CD4-positive, alpha-beta T cell (primary cell): ENCODE measurements around the gene NUP42. TPM values are rescaled to one million over a fixed set of nuclear protein-coding genes. Genes with fewer than 3 reads are reported as not detected.

ENCODE experiments used
- ATAC-seq: fragments of 200-7000 bp; cut with Tn5 transposase; one replicate; pipeline ENCODE4 v1.10.0; 2022; ENCODE audit warnings: mild to moderate bottlenecking; ENCODE audit not compliant: poor library complexity
- CTCF ChIA-PET: fragments of 350-600 bp; sonication (Branson Sonifier 250); formaldehyde crosslinking; loops from one replicate; lab custom pipeline; 2021; ENCODE audit warnings: antibody characterized with exemption, inconsistent platforms; lab: Charles Lee
- POLR2A ChIA-PET: fragments of 350-600 bp; sonication (Branson Sonifier 250); formaldehyde crosslinking; loops from one replicate; lab custom pipeline; 2021; ENCODE audit warnings: antibody characterized with exemption, inconsistent platforms; lab: Charles Lee
- DNase-seq, 14 experiments: peaks; one replicate each; pipeline ENCODE4 v3.0.0-alpha.2; 2013 to 2020; ENCODE audit warnings: mixed read lengths in 2 of 14
- H3K27ac ChIP-seq, 2 donors: one replicate each; pipeline versions ENCODE4 v1.5.1 to v1.7.0; 2013; ENCODE audit warnings: low read length in 2 of 2, low read depth in 1 of 2, mild to moderate bottlenecking in 1 of 2
- H3K27me3 ChIP-seq, 2 experiments: 1 replicate in 1 of 2; 2 replicates in 1 of 2; pipeline versions ENCODE4 v1.6.1 to v1.7.0; 2013; ENCODE audit warnings: low read length in 2 of 2, control low read depth in 1 of 2, mild to moderate bottlenecking in 1 of 2, moderate library complexity in 1 of 2; ENCODE audit not compliant: insufficient read depth in 2 of 2, control insufficient read depth in 1 of 2
- H3K36me3 ChIP-seq: one replicate; pipeline ENCODE4 v1.6.1; 2013; ENCODE audit warnings: low read length, control low read depth; ENCODE audit not compliant: insufficient read depth
- H3K4me1 ChIP-seq: one replicate; pipeline ENCODE4 v1.6.1; 2013; ENCODE audit warnings: low read length, control low read depth; ENCODE audit not compliant: insufficient read depth
- H3K4me3 ChIP-seq: one replicate; pipeline ENCODE4 v1.5.1; 2013; ENCODE audit warnings: mild to moderate bottlenecking, low read length, moderate library complexity
- H3K9me3 ChIP-seq, 2 experiments: 1 replicate in 1 of 2; 2 replicates in 1 of 2; pipeline versions ENCODE4 v1.6.1 to v1.7.0; 2013; ENCODE audit warnings: low read length in 2 of 2, mild to moderate bottlenecking in 2 of 2, control low read depth in 1 of 2, moderate library complexity in 1 of 2; ENCODE audit not compliant: control insufficient read depth in 1 of 2, insufficient read depth in 1 of 2
- H3K27ac Mint-ChIP-seq: one replicate; pipeline ENCODE4 v1.8.0; 2020; ENCODE audit warnings: mixed read lengths
- H3K27me3 Mint-ChIP-seq: one replicate; pipeline ENCODE4 v1.8.0; 2021; ENCODE audit warnings: mixed read lengths
- H3K36me3 Mint-ChIP-seq: one replicate; pipeline ENCODE4 v1.8.0; 2021; ENCODE audit warnings: low read depth, mixed read lengths
- H3K4me1 Mint-ChIP-seq: one replicate; pipeline ENCODE4 v1.8.0; 2021; ENCODE audit warnings: low read depth, mixed read lengths
- H3K4me3 Mint-ChIP-seq: one replicate; pipeline ENCODE4 v1.8.0; 2020; ENCODE audit warnings: mild to moderate bottlenecking, mixed read lengths
- H3K9me3 Mint-ChIP-seq: one replicate; pipeline ENCODE4 v1.8.0; 2020; ENCODE audit warnings: mixed read lengths
- CTCF ChIP-seq: fragments of 200-600 bp; IDR thresholded peaks from one replicate; pipeline ENCODE4 v1.8.0; 2022; ENCODE audit warnings: antibody characterized with exemption, mild to moderate bottlenecking
- intact Hi-C, 2 experiments: fragments of 100-400 bp; cut with DNase I in 1 of 2; cut with micrococcal nuclease in 1 of 2; formaldehyde crosslinking; loops; one replicate each; pipeline versions ENCODE4 v1.15.1 to v1.9.0; 2023 to 2025; cut with DNase I, micrococcal nuclease
- total RNA-seq, 174 experiments: library from RNA in 2 of 174; stranded (reverse) in 2 of 174; gene quantifications; one replicate each; pipeline ENCODE4 v1.2.3 and lab custom pipeline; 2021 to 2026

NUP42 gene
- total RNA-seq, 2 experiments from 2014 or later = 19.4 to 20.1 TPM

DNA sequence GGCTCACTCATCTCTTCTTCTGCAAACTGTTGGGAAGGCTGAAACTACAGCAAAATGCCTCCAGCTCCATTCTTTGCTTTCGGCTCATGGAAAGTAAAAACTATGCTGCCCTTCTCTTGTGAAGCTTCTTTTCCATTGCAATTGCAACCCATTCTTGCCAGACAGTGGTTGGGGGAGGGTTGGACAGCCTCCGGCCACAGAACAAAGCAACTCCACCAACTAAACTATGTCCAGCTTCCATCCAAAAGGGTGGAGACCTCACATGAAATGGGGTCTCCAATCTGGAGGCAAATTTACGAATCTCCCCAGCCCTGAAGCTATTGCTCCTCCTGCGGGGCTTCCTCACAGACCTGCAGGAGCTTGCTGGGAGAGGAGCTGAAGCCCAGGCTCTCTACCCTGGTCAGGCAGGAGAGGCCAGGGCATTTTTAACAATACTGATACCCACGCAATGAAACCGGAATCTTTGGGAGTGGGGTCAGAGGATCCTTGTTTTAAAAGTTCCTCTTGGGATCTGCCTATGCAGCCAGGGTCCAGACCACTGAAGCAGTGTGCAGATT is 65.3 kb downstream of the NUP42 start:
- peaks cover 39 to 44% of the 10 kb centered on the region in 2 experiments for H3K27me3 ChIP-seq
- POLR2A ChIA-PET = no interaction called here
- H3K9me3 Mint-ChIP-seq = peaks cover 8% of the 10 kb centered on the region
- DNase-seq = no peak
- no peak overlapping the region for H3K4me3 ChIP-seq
- H3K9me3 ChIP-seq = peaks cover 0 to 12% of the 10 kb centered on the region in 2 experiments
- no peaks in the 10 kb centered on the region for H3K36me3 ChIP-seq
- H3K27me3 Mint-ChIP-seq = peaks cover 72% of the 10 kb centered on the region
- ATAC-seq = no peak
- no peaks in the 10 kb centered on the region for H3K4me1 Mint-ChIP-seq
- CTCF ChIA-PET = no interaction called here
- H3K27ac Mint-ChIP-seq = no peak overlapping the region
- intact Hi-C loops = no loop called here
- peaks cover 9% of the 10 kb centered on the region for H3K4me1 ChIP-seq
- no peak for TF ChIP-seq CTCF
- H3K36me3 Mint-ChIP-seq = no peaks in the 10 kb centered on the region
- H3K27ac ChIP-seq = no peak overlapping the region
- H3K4me3 Mint-ChIP-seq = no peak overlapping the region

DNA sequence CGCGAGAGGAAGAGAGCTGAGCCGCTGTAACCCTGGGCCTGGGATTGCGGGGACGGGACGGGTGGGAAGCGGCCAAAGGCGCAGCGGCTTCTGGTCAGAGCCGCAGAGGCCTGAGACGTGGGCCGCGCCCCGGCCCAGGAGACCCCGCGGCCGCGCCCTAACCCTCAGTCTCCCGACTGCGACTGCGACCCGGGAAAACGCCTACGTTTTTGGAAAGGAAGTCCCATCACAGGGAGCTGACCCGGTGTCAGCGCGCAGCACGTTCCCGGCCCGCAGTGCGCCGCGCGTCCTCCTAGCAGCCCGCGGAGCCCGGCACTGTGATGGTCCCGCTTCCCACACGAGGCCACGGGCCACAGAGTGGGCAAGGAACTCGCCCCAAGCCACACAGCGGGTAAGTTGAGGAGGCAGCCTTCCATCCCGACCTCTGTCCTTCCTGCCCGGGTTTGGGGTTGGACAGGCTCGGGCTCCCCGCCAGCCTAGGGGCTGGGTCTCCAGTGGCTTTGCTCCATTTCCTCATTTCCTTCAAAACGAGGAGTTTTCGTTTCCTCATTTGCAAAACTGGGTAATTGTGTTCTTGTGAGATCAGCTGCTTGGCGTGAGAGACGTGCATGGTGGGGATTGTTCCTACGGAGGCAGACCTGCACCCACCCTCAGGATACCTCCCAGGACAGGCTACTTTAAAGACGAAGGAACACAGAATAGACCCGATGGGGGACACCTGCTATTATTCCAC is 65.9 kb downstream of the NUP42 start:
- no peak overlapping the region for H3K4me3 Mint-ChIP-seq
- no peak for TF ChIP-seq CTCF
- peaks cover 8% of the 10 kb centered on the region for H3K9me3 Mint-ChIP-seq
- H3K9me3 ChIP-seq = peaks cover 0 to 12% of the 10 kb centered on the region in 2 experiments
- peak in 3 of 14 experiments; percentile 12 to 37 (median 36) for DNase-seq
- H3K27me3 Mint-ChIP-seq = peaks cover 78% of the 10 kb centered on the region
- H3K36me3 Mint-ChIP-seq = no peaks in the 10 kb centered on the region
- ATAC-seq = no peak
- ChIA-PET CTCF (no interaction called here), POLR2A (no interaction called here)
- H3K4me1 ChIP-seq = peaks cover 9% of the 10 kb centered on the region
- H3K27ac Mint-ChIP-seq = no peak overlapping the region
- no peaks in the 10 kb centered on the region for H3K36me3 ChIP-seq
- H3K27me3 ChIP-seq = peaks cover 37 to 51% of the 10 kb centered on the region in 2 experiments
- intact Hi-C loops = no loop called here
- H3K27ac ChIP-seq = no peak overlapping the region
- peak overlapping the region; percentile 19 for H3K4me3 ChIP-seq
- H3K4me1 Mint-ChIP-seq = no peaks in the 10 kb centered on the region

DNA sequence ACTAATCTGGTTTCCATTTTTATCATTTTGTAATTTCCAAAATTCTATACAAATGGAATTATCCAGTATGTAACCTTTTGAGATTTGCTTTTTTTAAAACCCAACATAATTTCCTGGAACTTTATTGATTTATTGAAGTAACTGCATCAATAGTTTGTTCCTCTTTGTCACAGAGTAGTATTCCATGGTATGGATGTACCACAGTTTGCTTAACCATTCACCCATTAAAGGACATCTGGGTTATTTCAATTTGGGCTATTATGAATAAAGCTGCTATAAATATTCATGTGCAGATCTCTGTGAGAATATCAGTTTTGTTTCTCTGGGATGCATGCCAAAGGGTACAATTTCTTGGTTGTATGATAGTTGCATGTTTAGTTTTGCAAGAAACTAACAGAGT is 67.6 kb downstream of the NUP42 start:
- CTCF ChIA-PET = no interaction called here
- no peak overlapping the region for H3K4me3 ChIP-seq
- POLR2A ChIA-PET = no interaction called here

More for the DNA sequence above, 67.6 kb downstream of the NUP42 start:
- no peaks in the 10 kb centered on the region for H3K36me3 Mint-ChIP-seq
- H3K9me3 Mint-ChIP-seq = peaks cover 8% of the 10 kb centered on the region
- H3K27me3 ChIP-seq = peaks cover 40 to 48% of the 10 kb centered on the region in 2 experiments
- H3K9me3 ChIP-seq = peaks cover 0 to 12% of the 10 kb centered on the region in 2 experiments
- no peak for TF ChIP-seq CTCF
- no peak overlapping the region for H3K4me3 Mint-ChIP-seq
- peaks cover 9% of the 10 kb centered on the region for H3K4me1 ChIP-seq
- no peaks in the 10 kb centered on the region for H3K36me3 ChIP-seq
- no peaks in the 10 kb centered on the region for H3K4me1 Mint-ChIP-seq
- ATAC-seq (no peak), DNase-seq (no peak)
- peaks cover 81% of the 10 kb centered on the region for H3K27me3 Mint-ChIP-seq
- H3K27ac Mint-ChIP-seq = no peak overlapping the region
- no peak overlapping the region for H3K27ac ChIP-seq
- intact Hi-C loops = no loop called here

Other genes with a start within 250 kb of the NUP42 start
- 10 to 100 TPM; 12.4 to 13.1 TPM for gene HYCC1, start 167.9 kb upstream of the NUP42 start, total RNA-seq
- 10 to 100 TPM; 14.3 to 19.6 TPM for gene KLHL7, start 76.3 kb upstream of the NUP42 start, total RNA-seq
- gene GPNMB, start 64.7 kb downstream of the NUP42 start, total RNA-seq = not detected
- 10 to 100 TPM; 50.5 to 50.9 TPM for gene MALSU1, start 117.3 kb downstream of the NUP42 start, total RNA-seq